IMR-90 (cell line): ENCODE data around the gene ARHGAP24. TPM values are rescaled to one million over a fixed set of nuclear protein-coding genes. Genes with fewer than 3 reads are reported as not detected.

Experiments used
- ATAC-seq: fragments of 200-7000 bp; cut with Tn5 transposase; 2 replicates; pipeline ENCODE4 v1.9.1; 2020; ENCODE audit warnings: low read depth, mild to moderate bottlenecking, moderate library complexity
- BruUV-seq: library from RNA; stranded (reverse); fragments of 400-500 nt; replicated peaks from 2 replicates; lab custom pipeline; 2021; lab: Mats Ljungman, UMichigan
- CTCF ChIA-PET: fragments of 300-600 bp; formaldehyde crosslinking; extraction: SDS; loops from one replicate; lab custom pipeline; 2021; ENCODE audit warnings: antibody characterized with exemption; lab: Yijun Ruan, JAX
- POLR2A ChIA-PET: fragments of 300-600 bp; sonication (Branson Sonifier 250); formaldehyde crosslinking; loops from one replicate; lab custom pipeline; 2022; ENCODE audit warnings: antibody characterized with exemption; ENCODE audit not compliant: unreplicated experiment; lab: Charles Lee
- DNase-seq: peaks from one replicate; pipeline ENCODE4 v3.0.0; 2013
- H2AFZ ChIP-seq: replicated peaks from 2 replicates; pipeline ENCODE3; 2013; ENCODE audit warnings: low read length, mild to moderate bottlenecking; ENCODE audit not compliant: poor library complexity
- H2AK5ac ChIP-seq: 2 replicates; pipeline ENCODE4 v1.6.1; 2013; ENCODE audit warnings: low read depth, low read length, inconsistent platforms
- H2AK9ac ChIP-seq: replicated peaks from 2 replicates; pipeline ENCODE3; 2013; ENCODE audit warnings: mild to moderate bottlenecking, low read depth, low read length, moderate library complexity; ENCODE audit not compliant: poor library complexity
- H2BK120ac ChIP-seq: 2 replicates; pipeline ENCODE4 v1.6.1; 2013; ENCODE audit warnings: low read depth, low read length, inconsistent platforms
- H2BK15ac ChIP-seq: 3 replicates; pipeline ENCODE4 v1.6.1; 2013; ENCODE audit warnings: low read depth, low read length, inconsistent platforms
- H2BK20ac ChIP-seq: 2 replicates; pipeline ENCODE4 v1.6.1; 2013; ENCODE audit warnings: low read depth, mild to moderate bottlenecking, inconsistent platforms, low read length, moderate library complexity
- H2BK5ac ChIP-seq: 2 replicates; pipeline ENCODE4 v1.6.1; 2013; ENCODE audit warnings: mild to moderate bottlenecking, low read depth, low read length, inconsistent platforms; ENCODE audit not compliant: poor library complexity, severe bottlenecking
- H3K14ac ChIP-seq: replicated peaks from 2 replicates; pipeline ENCODE4 v1.6.1; 2013; ENCODE audit warnings: low read depth, low read length, inconsistent platforms
- H3K18ac ChIP-seq: 2 replicates; pipeline ENCODE4 v1.6.1; 2013; ENCODE audit warnings: low read depth, low read length, control low read depth
- H3K23ac ChIP-seq: 2 replicates; pipeline ENCODE4 v1.6.1; 2013; ENCODE audit warnings: low read depth, low read length, inconsistent platforms
- H3K27ac ChIP-seq: 2 replicates; pipeline ENCODE4 v1.5.1; 2013; ENCODE audit warnings: mild to moderate bottlenecking, control low read depth, low read length; ENCODE audit not compliant: insufficient read depth
- H3K27me3 ChIP-seq: 2 replicates; pipeline ENCODE4 v1.6.1; 2013; ENCODE audit warnings: low read length; ENCODE audit not compliant: control insufficient read depth, insufficient read depth
- H3K36me3 ChIP-seq: 2 replicates; pipeline ENCODE4 v1.6.1; 2013; ENCODE audit warnings: low read length, mixed read lengths; ENCODE audit not compliant: control insufficient read depth, insufficient read depth
- H3K4ac ChIP-seq: 2 replicates; pipeline ENCODE4 v1.6.1; 2013; ENCODE audit warnings: low read depth, low read length, inconsistent platforms
- H3K4me1 ChIP-seq: 2 replicates; pipeline ENCODE4 v1.6.1; 2013; ENCODE audit warnings: low read length, mixed read lengths; ENCODE audit not compliant: control insufficient read depth, insufficient read depth
- H3K4me2 ChIP-seq: 2 replicates; pipeline ENCODE4 v1.6.1; 2013; ENCODE audit warnings: low read depth, mild to moderate bottlenecking, control low read depth, low read length, moderate library complexity
- H3K4me3 ChIP-seq: 2 replicates; pipeline ENCODE4 v1.5.1; 2013; ENCODE audit warnings: low read depth, mild to moderate bottlenecking, control low read depth, low read length, moderate library complexity; ENCODE audit not compliant: insufficient read depth
- H3K56ac ChIP-seq: 2 replicates; pipeline ENCODE4 v1.6.1; 2013; ENCODE audit warnings: low read length, inconsistent platforms; ENCODE audit not compliant: insufficient read depth; ENCODE audit errors: extremely low read depth
- H3K79me1 ChIP-seq, 2 experiments: 2 replicates each; pipeline ENCODE4 v1.6.1; 2013; ENCODE audit warnings: low read length in 2 of 2, inconsistent platforms in 1 of 2, low read depth in 1 of 2
- H3K9ac ChIP-seq: 2 replicates; pipeline ENCODE4 v1.6.1; 2013; ENCODE audit warnings: low read depth, low read length, control low read depth
- H3K9me1 ChIP-seq: 2 replicates; pipeline ENCODE4 v1.6.1; 2013; ENCODE audit warnings: low read length, inconsistent platforms; ENCODE audit not compliant: insufficient read depth
- H3K9me3 ChIP-seq: 2 replicates; pipeline ENCODE4 v1.6.1; 2013; ENCODE audit warnings: low read length; ENCODE audit not compliant: control insufficient read depth, insufficient read depth
- H4K20me1 ChIP-seq: 2 replicates; pipeline ENCODE4 v1.6.1; 2013; ENCODE audit warnings: low read length, inconsistent platforms; ENCODE audit not compliant: insufficient read depth
- H4K5ac ChIP-seq: 2 replicates; pipeline ENCODE4 v1.6.1; 2013; ENCODE audit warnings: mild to moderate bottlenecking, low read depth, low read length, control low read depth
- H4K8ac ChIP-seq, 2 experiments: 2 replicates each; pipeline ENCODE4 v1.6.1; 2013; ENCODE audit warnings: low read depth in 2 of 2, low read length in 2 of 2, control low read depth in 1 of 2, inconsistent platforms in 1 of 2
- H4K91ac ChIP-seq: 2 replicates; pipeline ENCODE4 v1.6.1; 2013; ENCODE audit warnings: low read depth, low read length, inconsistent platforms; ENCODE audit not compliant: insufficient read depth
- BHLHE40 ChIP-seq: fragments of 150-350 bp; IDR thresholded peaks from 2 replicates; pipeline ENCODE4 v1.6.1; 2016; ENCODE audit warnings: mild to moderate bottlenecking, low read depth, low read length
- CEBPB ChIP-seq: IDR thresholded peaks from 2 replicates; pipeline ENCODE4 v1.6.1; 2012; ENCODE audit warnings: low read depth, low read length, improper control_type of control experiment
- CHD1 ChIP-seq: IDR thresholded peaks from 2 replicates; pipeline ENCODE4 v1.6.1; 2012; ENCODE audit warnings: low read depth, low read length, improper control_type of control experiment
- ELK1 ChIP-seq: fragments of 150-350 bp; IDR thresholded peaks from 2 replicates; pipeline ENCODE4 v1.6.1; 2016; ENCODE audit warnings: low read depth, mild to moderate bottlenecking, low read length, moderate library complexity, borderline replicate concordance
- MAZ ChIP-seq: IDR thresholded peaks from 2 replicates; pipeline ENCODE4 v1.6.1; 2012; ENCODE audit warnings: low read depth, mild to moderate bottlenecking, low read length, improper control_type of control experiment, moderate library complexity, borderline replicate concordance
- POLR2A ChIP-seq: IDR thresholded peaks from 2 replicates; pipeline ENCODE4 v1.6.1; 2012; ENCODE audit warnings: mild to moderate bottlenecking, low read depth, low read length
- RAD21 ChIP-seq: IDR thresholded peaks from 2 replicates; pipeline ENCODE4 v1.6.1; 2012; ENCODE audit warnings: low read length, improper control_type of control experiment
- RFX5 ChIP-seq: IDR thresholded peaks from 2 replicates; pipeline ENCODE4 v1.8.0; 2012; ENCODE audit warnings: low read depth, mild to moderate bottlenecking, low read length, moderate library complexity
- SMC3 ChIP-seq: fragments of 150-350 bp; IDR thresholded peaks from 2 replicates; pipeline ENCODE4 v1.6.1; 2016; ENCODE audit warnings: low read depth, mild to moderate bottlenecking, antibody characterized with exemption, low read length, moderate library complexity
- USF2 ChIP-seq: fragments of 150-350 bp; IDR thresholded peaks from 2 replicates; pipeline ENCODE4 v1.6.1; 2017; ENCODE audit warnings: mild to moderate bottlenecking, antibody characterized with exemption, low read length, low read depth
- WGBS, 2 experiments: methylation state at CpG; one replicate each; pipeline versions ENCODE4 v1.1.5 to v1.1.7; 2013; ENCODE audit warnings: missing lambda C conversion rate in 2 of 2; ENCODE audit not compliant: insufficient read length in 1 of 2; ENCODE audit errors: extremely low coverage in 2 of 2; 5-methylcytosine and 5-hydroxymethylcytosine counted together
- dilution Hi-C: fragments of 300-500 bp; cut with HindIII; formaldehyde crosslinking; loops from one replicate; pipeline ENCODE4 v1.14.3; 2018; ENCODE audit warnings: low sequenced_read_pairs; ENCODE audit not compliant: unreplicated experiment
- in situ Hi-C: fragments of 300-500 bp; cut with MboI; formaldehyde crosslinking; loops from 3 replicates; pipeline ENCODE4 v1.14.3; 2019; ENCODE audit warnings: low sequenced_read_pairs, inconsistent platforms, mixed read lengths
- intact Hi-C: fragments of 100-400 bp; cut with micrococcal nuclease; formaldehyde crosslinking; loops from 2 replicates; pipeline ENCODE4 v1.10.0; 2022
- polyA plus RNA-seq, 3 experiments: library from polyadenylated mRNA; depleted of rRNA; stranded (reverse); fragments of >200 nt; gene quantifications; 2 replicates each; pipeline ENCODE4 v1.2.3, GENCODE V29; 2012; ENCODE audit warnings: low replicate concordance in 1 of 3
- total RNA-seq: library from RNA; depleted of rRNA; stranded (reverse); fragments of >200 nt; gene quantifications from 2 replicates; pipeline ENCODE4 v1.2.3, GENCODE V29; 2012

The ARHGAP24 gene
- total and polyA plus RNA-seq, 2 of the 4 experiments (the other 2 are of a cell fraction), result 11.9 to 24.0 TPM

GRCh38 chr4:85736571-85736970 is 261.6 kb downstream of the ARHGAP24 start:
- no peak overlapping the region for H3K4me2 ChIP-seq
- no peak overlapping the region for H3K4me3 ChIP-seq
- ATAC-seq (no peak), DNase-seq (no peak)
- H3K9me1 ChIP-seq, result no peaks in the 10 kb centered on the region; the same call in 1 of the 2 replicates
- no peak overlapping the region for H2AFZ ChIP-seq
- CTCF ChIA-PET, result interaction anchor here (0.6 kb wide), 1 partner anchor 68 kb away, joined by 3 read pairs; no protein-coding TSS in a partner anchor
- H2AK5ac ChIP-seq, result no peak overlapping the region
- BruUV-seq, result no TSS peak
- no peaks in the 10 kb centered on the region for H3K27me3 ChIP-seq
- H4K8ac ChIP-seq, result no peak overlapping the region
- no peak overlapping the region for H2AK9ac ChIP-seq
- H4K5ac ChIP-seq, result no peak overlapping the region
- H4K20me1 ChIP-seq, result no peaks in the 10 kb centered on the region
- no peaks in the 10 kb centered on the region for H3K9me3 ChIP-seq
- H3K36me3 ChIP-seq, result no peaks in the 10 kb centered on the region
- H3K9ac ChIP-seq, result no peak overlapping the region
- no peaks in the 10 kb centered on the region for H3K79me1 ChIP-seq
- POLR2A ChIA-PET, result no interaction called here
- WGBS, 2 experiments, result no CpG with 5 or more reads among the region's 2 CpGs
- dilution Hi-C loops, result no loop called here
- H4K91ac ChIP-seq, result no peak overlapping the region
- no peak overlapping the region for H2BK120ac ChIP-seq
- intact Hi-C loops, result no loop called here
- TF ChIP-seq CHD1 (no peak), MAZ (no peak), RFX5 (no peak), BHLHE40 (no peak), RAD21 (no peak), POLR2A (no peak), USF2 (no peak), SMC3 (no peak), ELK1 (no peak), CEBPB (no peak)
- H3K18ac ChIP-seq, result no peak overlapping the region
- H2BK5ac ChIP-seq, result no peak overlapping the region
- in situ Hi-C loops, result no loop called here
- no peak overlapping the region for H2BK20ac ChIP-seq
- no peak overlapping the region for H3K14ac ChIP-seq
- H3K23ac ChIP-seq, result no peak overlapping the region
- H3K4me1 ChIP-seq, result peaks cover 2% of the 10 kb centered on the region; the same call in 1 of the 2 replicates
- no peak overlapping the region for H3K4ac ChIP-seq
- no peak overlapping the region for H3K56ac ChIP-seq
- H2BK15ac ChIP-seq, result no peak overlapping the region
- H3K27ac ChIP-seq, result no peak overlapping the region
